Adipose tissue (tissue), 3 donors: ENCODE data around the gene KCNK5. TPM values are rescaled to one million over a fixed set of nuclear protein-coding genes. Genes with fewer than 3 reads are reported as not detected.

Experiments used
- H3K27ac ChIP-seq: one replicate; pipeline ENCODE4 v1.5.1; 2013; ENCODE audit warnings: low read depth, low read length
- WGBS, 3 donors: extraction: QIAGEN DNeasy Blood & Tissue Kit; methylation state at CpG; one replicate each; pipeline ENCODE4 v1.1.7; 2013; 5-methylcytosine and 5-hydroxymethylcytosine counted together
- polyA plus RNA-seq, 3 donors: library from polyadenylated mRNA; stranded (reverse); fragments of 200-250 nt; gene quantifications; one replicate each; pipeline ENCODE4 v1.2.3, GENCODE V29; 2013
- donor health status: healthy with polysubstance abuse.
- donor health status: Bipolar disorder and iron deficiency.
- donor health status: healthy.

KCNK5 gene
- polyA plus RNA-seq, 3 donors = 1.0 to 10.6 (median 2.5) TPM

- no peak overlapping the region for H3K27ac ChIP-seq
- WGBS, 3 donors = 39 to 74% (median 64%) methylated on average over 10 of the region's 10 CpGs
Measured at GRCh38 chr6:39206250-39206721, 23.0 kb downstream of the KCNK5 start.

DNA sequence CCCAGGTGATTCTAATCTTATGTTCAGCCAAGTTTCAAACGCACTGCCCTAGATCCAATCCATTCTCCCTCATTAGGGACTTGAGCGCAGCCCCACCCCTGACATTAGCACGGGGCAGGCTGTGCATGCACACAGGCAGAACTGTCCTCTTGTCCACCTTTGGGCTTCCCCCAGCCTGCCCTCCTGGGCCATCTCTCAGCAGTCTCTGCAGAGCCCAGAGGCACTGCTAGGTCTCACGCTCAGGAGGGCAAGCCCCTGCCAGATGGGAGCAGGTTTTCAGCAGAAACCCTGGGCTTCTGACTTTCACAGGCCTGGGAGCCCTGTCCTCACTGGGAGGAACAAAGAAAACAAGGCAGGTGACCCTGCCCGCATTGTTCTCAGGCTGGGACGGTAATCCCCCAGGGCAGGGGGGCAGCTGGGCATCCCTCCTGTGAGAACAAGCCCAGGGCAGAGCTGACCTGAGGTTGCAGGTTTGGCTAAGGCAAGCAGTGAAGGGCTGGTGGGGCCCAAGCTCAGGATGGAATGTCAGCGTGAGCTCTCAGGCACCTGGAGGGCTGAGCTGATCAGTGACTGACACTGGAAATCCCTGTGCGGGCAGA is 24.5 kb downstream of the KCNK5 start:
- WGBS, 3 donors = 71 to 89% (median 81%) methylated on average over 8 of the region's 8 CpGs
- no peak overlapping the region for H3K27ac ChIP-seq

- no peak overlapping the region for H3K27ac ChIP-seq
- 39 to 93% (median 77%) methylated on average over 4 of the region's 4 CpGs for WGBS, 3 donors
Measured at GRCh38 chr6:39204160-39204495, 25.1 kb downstream of the KCNK5 start.

GRCh38 chr6:39203436-39204159 is 25.7 kb downstream of the KCNK5 start:
- H3K27ac ChIP-seq = no peak overlapping the region
- WGBS, 3 donors = 33 to 68% (median 66%) methylated on average over 12 of the region's 12 CpGs

DNA sequence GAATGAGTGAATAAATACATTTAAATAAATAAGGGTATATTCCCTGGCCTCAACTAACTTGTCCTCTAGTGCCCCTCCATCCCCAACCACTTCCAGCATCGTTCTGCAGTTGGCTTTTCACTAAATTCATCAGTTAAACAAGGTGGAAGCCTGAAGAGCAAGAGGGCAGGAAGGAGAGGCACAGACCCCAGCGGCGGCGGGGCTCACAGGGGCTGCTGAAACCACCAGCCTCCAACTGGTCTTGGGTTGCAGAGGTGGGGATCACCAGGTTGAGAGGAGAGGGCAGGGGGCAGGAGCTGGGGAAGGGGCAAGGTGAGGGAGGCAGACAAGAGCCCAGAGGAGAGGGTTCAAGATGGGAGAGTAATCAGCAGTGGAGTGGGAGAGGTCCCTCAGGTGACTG is 27.1 kb downstream of the KCNK5 start:
- no peak overlapping the region for H3K27ac ChIP-seq
- 82 to 89% (median 87%) methylated on average over 4 of the region's 4 CpGs for WGBS, 3 donors

DNA sequence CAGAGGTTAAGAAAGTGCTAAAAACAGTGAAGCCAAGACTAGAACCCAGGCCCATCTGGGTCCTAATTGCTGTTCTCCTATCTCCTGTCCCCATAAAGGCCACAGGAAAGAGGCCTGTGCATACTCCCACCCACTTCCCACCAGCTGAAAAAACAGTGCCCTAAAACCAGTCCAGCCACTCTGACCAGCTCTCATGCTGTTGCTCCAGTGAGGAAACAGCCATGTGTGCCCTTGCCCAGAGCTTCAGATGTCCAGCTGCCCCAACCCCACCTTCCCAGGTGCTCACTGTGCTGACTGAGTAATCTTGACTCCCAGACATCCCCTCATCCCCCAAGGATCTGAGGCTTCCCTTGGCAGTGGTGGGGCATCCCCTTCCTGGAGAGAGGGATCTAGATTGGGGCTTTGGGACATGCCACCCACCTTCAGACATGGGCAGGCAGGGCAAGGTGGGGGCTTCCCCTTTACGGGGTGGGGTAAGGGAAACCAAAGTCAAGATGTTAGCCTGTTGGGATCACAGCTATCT is 28.7 kb downstream of the KCNK5 start:
- H3K27ac ChIP-seq = no peak overlapping the region
- WGBS, 3 donors = 0 to 93% (median 44%) methylated on average over 1 of the region's 1 CpG

- H3K27ac ChIP-seq = no peak overlapping the region
- WGBS, 3 donors = 65 to 72% (median 70%) methylated on average over 10 of the region's 10 CpGs
Measured at GRCh38 chr6:39199976-39200375, 29.3 kb downstream of the KCNK5 start.

GRCh38 chr6:39199231-39199940 is 29.9 kb downstream of the KCNK5 start:
- 56 to 72% (median 61%) methylated on average over 7 of the region's 7 CpGs for WGBS, 3 donors
- no peak overlapping the region for H3K27ac ChIP-seq

- no peak overlapping the region for H3K27ac ChIP-seq
Measured at GRCh38 chr6:39198528-39198927, 30.7 kb downstream of the KCNK5 start.

DNA sequence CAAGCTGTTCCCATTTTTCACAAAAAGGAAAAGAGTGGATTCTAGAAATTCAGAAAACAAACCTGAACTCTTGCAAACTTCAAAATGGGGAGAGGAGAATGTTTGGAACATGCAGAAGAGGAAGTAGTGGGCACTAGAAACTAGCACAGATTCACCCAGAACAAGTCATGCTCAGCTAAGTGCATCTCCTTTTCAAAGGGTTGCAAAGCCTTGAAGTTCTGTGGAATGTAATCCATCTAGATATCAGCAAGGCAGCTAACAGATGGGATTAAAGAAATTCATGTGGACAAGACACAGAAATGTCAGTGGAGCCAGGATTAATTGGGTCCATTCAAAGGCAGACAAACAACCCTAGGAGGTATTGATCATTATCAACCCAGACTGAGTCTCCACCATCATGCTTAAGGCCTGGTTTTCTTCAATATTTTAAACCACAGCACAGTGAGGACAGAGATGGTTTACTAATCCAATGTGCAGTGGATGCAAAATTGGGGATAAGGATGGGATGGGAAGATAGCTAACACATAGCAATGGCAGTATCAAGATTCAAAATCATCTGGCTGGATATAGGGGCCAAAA is 31.3 kb downstream of the KCNK5 start:
- H3K27ac ChIP-seq = no peak overlapping the region

DNA sequence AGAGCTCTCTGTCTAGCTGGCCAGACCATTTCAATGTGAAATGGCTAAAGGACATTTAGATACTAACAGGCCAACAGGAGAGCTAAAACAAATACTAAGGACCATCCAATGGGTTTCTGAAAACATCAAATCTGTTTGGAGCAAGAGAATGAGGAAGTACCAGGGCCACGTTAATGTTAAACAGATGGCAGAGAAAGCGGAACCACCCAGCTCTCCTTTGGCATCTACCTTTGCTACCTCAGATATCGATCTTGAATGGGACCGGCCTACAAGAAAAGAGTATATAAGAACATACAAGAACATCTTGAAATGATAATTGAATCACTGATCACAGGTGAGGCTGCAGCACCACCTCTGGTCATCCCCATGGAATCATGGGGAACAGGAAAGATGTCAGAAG is 31.8 kb downstream of the KCNK5 start:
- H3K27ac ChIP-seq = no peak overlapping the region
- WGBS, 3 donors = 62 to 68% (median 65%) methylated on average over 4 of the region's 4 CpGs

DNA sequence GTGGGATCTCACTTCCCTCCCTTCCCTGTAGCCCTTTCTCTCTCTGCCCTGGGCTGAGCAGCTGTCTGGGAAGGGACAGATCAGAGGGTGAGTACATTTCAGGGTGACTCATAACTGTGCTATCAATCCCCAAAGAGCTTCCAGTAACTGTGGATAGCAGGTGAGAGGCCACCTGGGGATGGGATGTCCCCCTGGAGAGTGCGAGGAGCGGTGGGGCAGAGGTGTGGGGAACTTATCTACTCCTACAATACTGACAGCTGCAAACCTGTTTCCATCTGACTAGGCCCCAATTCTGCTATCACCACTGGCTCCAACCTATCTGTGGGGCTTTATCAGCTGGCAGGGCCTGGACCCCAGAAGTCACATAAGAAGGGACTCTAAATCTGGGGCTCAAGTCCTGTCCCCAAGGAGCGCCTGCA is 32.6 kb downstream of the KCNK5 start:
- no peak overlapping the region for H3K27ac ChIP-seq
- 91 to 92% (median 92%) methylated on average over 3 of the region's 3 CpGs for WGBS, 3 donors

DNA sequence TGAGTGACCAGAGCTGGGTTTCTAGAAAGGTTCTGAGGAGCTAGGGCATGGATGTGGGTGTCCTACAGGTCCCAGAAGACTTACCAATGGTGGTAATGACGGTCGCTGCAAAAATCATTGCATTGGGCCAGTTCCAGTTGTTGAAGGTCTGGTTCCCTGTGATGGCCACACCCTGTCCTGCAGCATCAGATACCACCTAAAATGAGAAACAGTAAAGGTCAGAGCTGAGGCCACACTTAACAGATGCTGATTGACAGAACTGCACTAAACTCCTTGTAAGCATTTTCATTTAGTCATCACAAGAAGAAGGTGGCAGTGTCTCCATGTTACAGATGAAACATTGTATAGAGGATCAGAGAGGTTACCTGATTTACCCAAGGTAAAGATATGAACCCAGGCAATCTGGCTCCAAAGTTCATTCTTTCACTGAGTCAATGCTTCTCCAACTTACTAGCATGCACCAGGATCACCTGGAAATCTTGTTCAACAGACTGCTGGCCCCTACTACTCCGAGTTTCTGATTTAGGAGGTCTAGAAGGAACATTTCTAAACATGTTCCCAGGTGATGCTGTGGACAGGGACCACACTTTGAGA is 33.4 kb downstream of the KCNK5 start:
- no peak overlapping the region for H3K27ac ChIP-seq
- 94 to 98% (median 96%) methylated on average over 3 of the region's 3 CpGs for WGBS, 3 donors

GRCh38 chr6:39194466-39194865 is 34.8 kb downstream of the KCNK5 start:
- 96 to 97% (median 96%) methylated on average over 9 of the region's 9 CpGs for WGBS, 3 donors
- H3K27ac ChIP-seq = no peak overlapping the region

DNA sequence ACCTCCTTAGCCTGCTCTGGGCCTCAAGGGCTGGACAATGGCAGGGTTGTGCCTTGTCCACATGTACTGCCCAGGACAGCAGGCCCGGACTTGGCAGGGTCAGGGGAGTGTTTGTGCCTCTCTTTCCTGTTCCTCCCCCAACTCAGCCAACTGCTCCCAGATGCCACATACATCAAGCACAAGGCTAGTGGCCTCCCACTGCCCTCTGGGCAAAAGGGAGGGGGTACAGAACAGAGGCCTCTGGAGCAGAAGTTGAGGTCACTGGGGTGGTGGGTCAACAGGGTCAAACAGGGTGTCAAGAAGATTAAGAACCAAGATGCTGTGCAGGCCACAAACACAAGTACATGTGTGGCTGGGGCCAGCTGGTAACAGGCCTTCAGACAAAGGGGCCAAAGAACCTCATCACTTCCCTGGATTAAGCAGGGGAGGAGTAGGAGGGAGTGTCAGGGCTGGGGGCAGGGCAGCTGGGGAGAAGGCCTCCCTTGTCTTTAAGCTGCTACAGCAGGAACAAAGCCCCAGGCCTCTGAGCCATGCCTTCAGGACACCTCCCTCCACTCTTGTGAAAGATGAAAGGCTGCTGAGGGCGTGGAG is 36.0 kb downstream of the KCNK5 start:
- H3K27ac ChIP-seq = no peak overlapping the region
- WGBS, 3 donors = 66 to 79% (median 69%) methylated on average over 2 of the region's 2 CpGs

- H3K27ac ChIP-seq = no peak overlapping the region
- WGBS, 3 donors = 73 to 77% (median 76%) methylated on average over 6 of the region's 6 CpGs
Measured at GRCh38 chr6:39192736-39193135, 36.5 kb downstream of the KCNK5 start.

GRCh38 chr6:39191236-39191930 is 37.9 kb downstream of the KCNK5 start:
- H3K27ac ChIP-seq = no peak overlapping the region
- 92 to 95% (median 93%) methylated on average over 23 of the region's 23 CpGs for WGBS, 3 donors
